ENCODE measurements around the gene ZFAND5.

The ZFAND5 gene

DNA sequence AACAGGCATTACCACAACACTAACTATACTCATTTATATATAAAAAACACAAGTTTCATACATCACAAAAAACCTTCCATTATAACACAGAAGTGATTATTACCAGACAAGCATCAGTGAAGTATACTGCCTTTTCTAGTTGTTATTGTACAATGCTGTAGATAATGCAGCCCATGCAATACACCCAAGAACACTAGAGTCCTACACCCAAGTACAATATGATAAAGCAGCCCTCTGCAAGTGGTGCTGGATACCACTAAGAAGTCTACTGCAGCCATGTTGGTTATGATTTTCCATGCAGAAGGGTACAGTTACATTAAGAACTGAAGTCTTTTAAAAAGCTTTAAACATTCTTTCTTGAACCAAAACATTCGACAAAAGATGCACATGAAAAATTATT, 10.3 kb downstream of the ZFAND5 start:
- TF ChIP-seq, protein P1, sequence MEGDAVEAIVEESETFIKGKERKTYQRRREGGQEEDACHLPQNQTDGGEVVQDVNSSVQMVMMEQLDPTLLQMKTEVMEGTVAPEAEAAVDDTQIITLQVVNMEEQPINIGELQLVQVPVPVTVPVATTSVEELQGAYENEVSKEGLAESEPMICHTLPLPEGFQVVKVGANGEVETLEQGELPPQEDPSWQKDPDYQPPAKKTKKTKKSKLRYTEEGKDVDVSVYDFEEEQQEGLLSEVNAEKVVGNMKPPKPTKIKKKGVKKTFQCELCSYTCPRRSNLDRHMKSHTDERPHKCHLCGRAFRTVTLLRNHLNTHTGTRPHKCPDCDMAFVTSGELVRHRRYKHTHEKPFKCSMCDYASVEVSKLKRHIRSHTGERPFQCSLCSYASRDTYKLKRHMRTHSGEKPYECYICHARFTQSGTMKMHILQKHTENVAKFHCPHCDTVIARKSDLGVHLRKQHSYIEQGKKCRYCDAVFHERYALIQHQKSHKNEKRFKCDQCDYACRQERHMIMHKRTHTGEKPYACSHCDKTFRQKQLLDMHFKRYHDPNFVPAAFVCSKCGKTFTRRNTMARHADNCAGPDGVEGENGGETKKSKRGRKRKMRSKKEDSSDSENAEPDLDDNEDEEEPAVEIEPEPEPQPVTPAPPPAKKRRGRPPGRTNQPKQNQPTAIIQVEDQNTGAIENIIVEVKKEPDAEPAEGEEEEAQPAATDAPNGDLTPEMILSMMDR (IDR thresholded peaks at IDR 0.05; ENCODE audit: low read depth, low read length), result no peak
- H3K4me3 ChIP-seq (ENCODE audit: low read depth, low read length), result no peak overlapping the region

DNA sequence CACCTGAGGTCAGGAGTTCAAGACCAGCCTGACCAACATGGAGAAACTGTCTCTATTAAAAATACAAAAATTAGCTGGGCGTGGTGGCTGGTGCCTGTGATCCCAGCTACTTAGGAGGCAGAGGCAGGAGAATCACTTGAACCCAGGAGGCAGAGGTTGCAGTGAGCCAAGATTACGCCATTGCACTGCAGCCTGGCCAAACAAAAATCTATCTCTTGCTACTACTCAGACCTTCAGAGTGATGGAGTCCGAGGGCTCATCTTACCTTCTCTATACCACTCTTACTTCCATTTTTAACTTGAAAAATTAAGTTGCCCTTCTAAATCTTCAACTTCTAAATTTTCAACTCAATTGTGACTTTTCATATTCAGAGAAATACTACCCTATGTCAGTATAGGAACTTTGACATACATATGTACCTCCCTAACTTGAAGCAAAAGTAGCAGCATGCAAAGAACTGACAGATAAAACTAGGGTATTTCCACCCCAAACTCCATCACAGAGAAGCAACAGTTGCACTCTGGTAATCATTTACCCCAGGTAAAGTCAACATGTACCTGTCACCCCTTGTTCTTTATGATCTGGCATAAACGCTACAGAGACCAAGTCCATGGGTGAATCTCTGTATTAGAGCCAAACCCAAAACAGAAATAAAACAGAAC, 11.4 kb downstream of the ZFAND5 start:
- H3K4me3 ChIP-seq (ENCODE audit: low read depth, low read length), result no peak overlapping the region
- TF ChIP-seq, protein P1 (IDR thresholded peaks at IDR 0.05; ENCODE audit: low read depth, low read length), result no peak

DNA sequence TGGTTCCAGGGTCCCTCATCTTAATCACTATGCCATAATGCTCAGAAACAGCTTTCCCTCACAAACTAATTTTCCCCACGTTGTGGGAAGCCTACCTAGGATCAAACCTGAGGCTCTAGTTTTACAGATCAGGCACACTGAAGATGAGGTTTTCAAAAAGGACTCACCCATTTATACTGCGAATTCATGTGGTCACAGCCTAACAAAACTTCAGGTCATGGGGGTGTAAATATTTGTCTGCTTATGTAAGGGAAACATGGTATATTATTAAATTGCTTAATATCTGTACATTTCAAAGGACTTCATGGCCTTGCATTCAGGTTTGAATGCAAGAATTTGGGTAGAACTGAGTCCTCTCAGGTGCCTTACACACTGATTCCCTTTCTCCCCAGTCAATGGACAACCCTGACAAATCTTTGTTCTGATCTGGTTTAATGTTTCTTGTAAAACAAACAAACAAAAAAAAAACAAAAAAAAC, 12.1 kb downstream of the ZFAND5 start:
- TF ChIP-seq, protein P1 (IDR thresholded peaks at IDR 0.05; ENCODE audit: low read depth, low read length), result no peak
- H3K4me3 ChIP-seq (ENCODE audit: low read depth, low read length), result no peak overlapping the region

DNA sequence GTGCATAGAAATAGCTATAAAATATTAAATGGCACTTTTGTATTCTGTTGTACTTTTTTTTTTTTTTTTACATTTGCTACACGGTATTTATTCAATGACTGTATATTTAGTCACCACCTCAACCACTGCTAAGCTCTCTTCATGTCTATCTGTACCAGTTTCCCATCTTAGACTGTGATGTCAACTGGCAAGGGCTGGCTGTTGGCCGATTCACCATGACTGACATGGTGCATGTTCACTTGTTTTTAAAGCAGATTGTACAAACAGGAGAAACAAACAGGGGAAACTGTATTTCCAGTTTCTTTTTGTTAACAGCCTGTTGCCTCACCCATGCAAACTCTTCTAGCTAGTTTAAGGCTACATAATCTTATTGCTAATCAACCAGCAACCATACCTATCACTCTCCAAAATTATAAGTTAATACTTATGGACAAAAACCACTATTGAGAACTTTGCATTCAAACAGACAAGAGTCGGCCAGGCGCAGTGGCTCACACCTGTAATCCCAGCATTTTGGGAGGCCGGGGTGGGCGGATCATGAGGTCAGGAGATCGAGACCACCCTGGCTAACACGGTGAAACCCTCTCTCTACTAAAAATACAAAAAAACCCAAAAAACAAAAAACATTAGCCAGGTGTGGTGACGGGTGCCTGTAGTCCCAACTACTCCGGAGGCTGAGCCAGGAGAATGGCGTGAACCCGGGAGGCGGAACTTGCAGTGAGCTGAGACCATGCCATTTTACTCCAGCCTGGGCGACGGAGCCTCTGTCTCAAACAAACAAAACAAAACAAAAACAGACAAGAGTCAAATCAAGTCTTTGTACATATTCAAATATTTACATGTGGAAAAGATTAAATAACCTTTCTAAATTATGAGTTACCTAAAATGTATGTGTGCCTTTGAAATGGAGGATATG, 13.2 kb downstream of the ZFAND5 start:
- TF ChIP-seq, protein P1 (IDR thresholded peaks at IDR 0.05; ENCODE audit: low read depth, low read length), result no peak
- H3K4me3 ChIP-seq (ENCODE audit: low read depth, low read length), result no peak overlapping the region

DNA sequence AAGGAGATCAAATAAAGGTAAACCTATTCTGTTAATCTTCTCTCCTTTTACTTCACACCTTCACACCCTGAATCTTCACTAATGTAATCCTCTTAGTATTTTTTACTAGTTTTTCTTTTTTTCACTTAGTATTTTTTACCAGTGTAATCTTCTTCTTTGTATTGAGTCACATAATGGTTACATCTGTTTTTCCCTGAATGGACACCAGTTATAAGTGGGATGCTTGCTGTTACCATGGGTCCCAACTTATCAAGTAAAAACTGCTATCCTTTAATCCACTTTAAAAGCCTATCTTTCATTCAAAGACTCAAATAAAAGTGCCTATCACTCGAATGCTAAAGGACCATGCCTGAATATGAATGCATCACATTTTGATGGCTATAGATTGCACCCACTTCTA, 15.1 kb downstream of the ZFAND5 start:
- TF ChIP-seq, protein P1 (IDR thresholded peaks at IDR 0.05; ENCODE audit: low read depth, low read length), result no peak
- H3K4me3 ChIP-seq (ENCODE audit: low read depth, low read length), result no peak overlapping the region

DNA sequence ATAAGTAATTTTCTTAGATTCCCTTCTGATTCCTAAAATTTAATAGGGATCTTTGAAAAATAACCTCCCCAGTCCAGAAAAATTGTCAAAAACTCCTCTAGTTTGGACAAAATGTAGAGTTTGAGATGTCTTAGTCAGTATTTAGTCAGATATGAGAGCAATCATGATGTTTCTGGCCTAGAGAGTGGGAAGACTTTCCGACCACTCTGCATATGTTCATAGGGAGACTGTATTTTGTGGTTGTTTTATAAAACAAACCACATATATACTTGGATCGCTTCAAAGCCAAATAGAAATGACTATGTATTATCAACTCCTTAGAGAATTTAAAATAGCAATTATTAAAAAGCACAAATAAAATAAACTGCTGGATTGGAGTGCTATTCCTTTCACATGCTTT, 15.8 kb downstream of the ZFAND5 start:
- TF ChIP-seq, protein P1 (IDR thresholded peaks at IDR 0.05; ENCODE audit: low read depth, low read length), result no peak
- H3K4me3 ChIP-seq (ENCODE audit: low read depth, low read length), result no peak overlapping the region

DNA sequence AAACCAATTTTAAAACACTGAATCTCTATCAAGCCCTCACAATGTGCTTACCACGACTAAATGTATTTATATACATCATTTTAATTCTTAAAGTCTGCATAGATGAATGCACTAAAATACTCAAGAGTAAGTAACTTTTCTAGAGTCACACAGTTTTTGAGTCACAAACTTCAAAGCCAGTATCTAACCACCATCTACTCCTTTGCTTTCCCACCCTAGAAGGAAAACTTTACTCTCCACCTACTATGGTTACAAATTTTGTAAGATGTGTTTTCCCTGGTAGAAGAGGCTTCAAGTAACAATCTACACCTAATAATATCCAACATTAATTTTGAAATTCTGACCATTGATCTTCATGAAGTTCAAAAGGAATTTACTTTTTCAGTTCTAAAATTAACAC, 18.7 kb downstream of the ZFAND5 start:
- H3K4me3 ChIP-seq (ENCODE audit: low read depth, low read length), result no peak overlapping the region
- TF ChIP-seq, protein P1 (IDR thresholded peaks at IDR 0.05; ENCODE audit: low read depth, low read length), result no peak

Data from WI38 (cell line).